Suppressor macrophage treated with lipopolysaccharide for 4 hours (primary cell): ENCODE measurements around the gene CNNM3.
A peak's percentile ranks its signal among the peaks of the same experiment; 100 is the strongest.
"Not testable (repeated sequence)": the region's sequence is repeated elsewhere in the genome, so short reads cannot be mapped to it uniquely, and the experiment has no call there.

Source experiments
- DNase-seq: peaks from one replicate; pipeline ENCODE4 v3.0.0-alpha.2; 2020

CNNM3 gene

GRCh38 chr2:96842600-96842999 lies 26.5 kb downstream of the CNNM3 start:
- no peak for DNase-seq

DNA sequence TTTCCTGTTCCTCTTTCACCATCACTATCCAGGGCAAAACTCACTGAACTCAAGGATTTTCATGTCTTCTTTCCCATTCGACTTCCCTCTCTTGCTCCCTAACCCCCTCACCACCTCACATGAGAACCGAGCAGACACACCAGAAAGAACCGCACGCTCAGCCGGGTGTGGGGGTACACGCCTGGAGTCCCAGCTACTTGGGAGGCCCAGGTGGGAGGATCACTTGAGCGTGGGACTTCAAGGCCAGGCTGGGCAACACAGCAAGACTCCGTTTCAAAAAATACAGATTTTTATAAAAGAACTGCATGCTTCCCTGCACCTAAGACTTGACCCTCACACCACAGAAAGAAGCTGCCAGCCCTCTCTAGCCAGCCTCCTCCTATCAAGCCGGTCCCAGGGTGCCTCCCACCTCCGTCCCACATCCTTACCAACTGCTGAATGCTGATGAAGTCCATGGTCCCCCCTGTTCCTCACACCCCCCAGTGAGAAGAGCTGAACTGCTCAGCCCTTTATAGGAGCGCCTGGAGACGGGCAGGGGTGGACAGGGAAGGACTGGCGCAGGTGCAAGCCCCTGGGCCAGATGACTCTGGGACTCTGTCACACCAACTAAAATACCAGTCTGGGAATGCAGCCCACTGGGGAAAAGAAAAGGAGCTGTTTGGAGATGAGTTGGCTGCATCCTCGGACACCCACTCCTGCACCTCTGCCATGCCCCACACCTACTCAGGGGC lies 27.6 kb downstream of the CNNM3 start, which contains the start of gene ANKRD23:
TSS of gene ANKRD23 (minus strand) at position 484 of the 731 bp plus-strand sequence. CDS start at position 455, 29 bp downstream.
- no peak for DNase-seq

DNA sequence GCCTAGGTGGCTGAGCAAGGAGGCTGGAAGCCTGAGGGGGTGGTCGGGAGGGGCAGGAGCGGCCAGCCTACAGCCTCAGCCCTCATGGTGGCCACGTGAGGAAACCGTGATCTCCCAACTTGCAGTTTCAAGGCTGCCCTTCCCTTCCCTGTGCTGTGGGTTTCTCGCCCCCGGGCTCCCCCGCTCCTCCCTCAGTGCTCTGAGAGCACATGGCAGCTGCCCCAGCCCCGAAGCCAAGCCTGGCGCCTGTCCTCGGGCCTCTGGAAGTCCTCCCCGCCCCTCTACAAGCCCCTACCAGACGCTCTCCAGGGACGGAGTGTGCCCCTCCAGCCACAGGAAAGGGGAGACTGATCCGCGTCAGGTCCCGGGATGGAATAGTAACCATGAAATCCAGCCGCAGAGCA lies 28.3 kb downstream of the CNNM3 start:
- DNase-seq, result no peak

DNA sequence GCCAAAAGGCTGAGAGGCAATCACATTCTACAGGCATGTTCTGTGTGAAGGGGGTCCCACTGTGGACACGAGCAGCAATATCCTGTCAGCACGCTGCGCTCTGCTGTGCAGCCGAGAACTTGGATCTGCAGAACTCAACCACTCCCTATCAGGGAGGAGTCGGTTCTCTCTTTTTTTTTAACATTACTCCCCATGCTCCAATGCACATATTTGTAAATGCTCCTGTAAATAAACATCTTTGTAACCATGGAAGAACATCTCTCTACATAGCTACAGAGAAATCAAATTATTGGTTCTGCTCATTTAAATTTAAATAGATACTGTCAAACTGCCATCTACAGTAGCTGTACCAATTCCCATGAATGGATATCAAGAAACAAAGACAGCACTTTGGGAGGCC lies 30.8 kb downstream of the CNNM3 start:
- DNase-seq, result no peak

DNA sequence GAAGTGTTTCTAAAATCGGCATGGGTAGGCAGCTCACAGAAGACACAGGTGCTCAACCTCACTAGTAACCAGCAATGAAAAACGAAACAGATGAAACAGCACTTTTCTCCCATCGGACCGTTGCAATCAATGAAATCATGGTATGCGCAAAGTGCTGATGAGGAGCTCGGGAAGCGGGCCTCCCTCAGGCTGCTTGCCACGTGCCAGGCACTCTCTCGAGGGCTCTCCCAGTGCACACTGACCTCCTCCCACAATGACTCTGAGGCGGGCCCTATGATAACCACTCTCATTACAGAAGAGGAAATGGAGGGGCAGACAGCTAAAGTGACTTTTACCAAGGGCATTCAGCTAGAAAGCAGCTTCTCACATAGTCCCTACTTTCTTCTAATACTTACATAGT lies 31.5 kb downstream of the CNNM3 start:
- no peak for DNase-seq

- no peak for DNase-seq
Measured at GRCh38 chr2:96848264-96848663, 32.2 kb downstream of the CNNM3 start.

DNA sequence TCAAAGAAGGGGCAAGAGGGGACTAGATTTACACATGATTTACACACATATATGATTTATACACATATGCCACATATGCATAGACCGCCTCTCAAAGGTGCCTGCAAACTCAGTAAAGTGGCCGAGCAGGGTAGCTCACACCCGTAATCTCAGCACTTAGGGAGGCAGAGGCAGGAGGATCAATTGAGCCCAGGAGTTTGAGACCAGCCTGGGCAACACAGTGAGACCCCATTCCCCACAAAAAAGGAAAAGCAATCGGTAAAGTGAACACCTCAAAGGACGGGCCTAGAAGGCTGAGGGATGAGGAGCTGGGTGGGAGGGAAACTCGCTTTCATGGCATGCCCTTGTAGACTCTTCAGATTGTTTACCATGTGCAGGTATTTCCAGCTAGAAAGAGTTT lies 36.6 kb downstream of the CNNM3 start:
- no peak for DNase-seq

- no peak for DNase-seq
Measured at GRCh38 chr2:96853321-96853720, 37.3 kb downstream of the CNNM3 start.

DNA sequence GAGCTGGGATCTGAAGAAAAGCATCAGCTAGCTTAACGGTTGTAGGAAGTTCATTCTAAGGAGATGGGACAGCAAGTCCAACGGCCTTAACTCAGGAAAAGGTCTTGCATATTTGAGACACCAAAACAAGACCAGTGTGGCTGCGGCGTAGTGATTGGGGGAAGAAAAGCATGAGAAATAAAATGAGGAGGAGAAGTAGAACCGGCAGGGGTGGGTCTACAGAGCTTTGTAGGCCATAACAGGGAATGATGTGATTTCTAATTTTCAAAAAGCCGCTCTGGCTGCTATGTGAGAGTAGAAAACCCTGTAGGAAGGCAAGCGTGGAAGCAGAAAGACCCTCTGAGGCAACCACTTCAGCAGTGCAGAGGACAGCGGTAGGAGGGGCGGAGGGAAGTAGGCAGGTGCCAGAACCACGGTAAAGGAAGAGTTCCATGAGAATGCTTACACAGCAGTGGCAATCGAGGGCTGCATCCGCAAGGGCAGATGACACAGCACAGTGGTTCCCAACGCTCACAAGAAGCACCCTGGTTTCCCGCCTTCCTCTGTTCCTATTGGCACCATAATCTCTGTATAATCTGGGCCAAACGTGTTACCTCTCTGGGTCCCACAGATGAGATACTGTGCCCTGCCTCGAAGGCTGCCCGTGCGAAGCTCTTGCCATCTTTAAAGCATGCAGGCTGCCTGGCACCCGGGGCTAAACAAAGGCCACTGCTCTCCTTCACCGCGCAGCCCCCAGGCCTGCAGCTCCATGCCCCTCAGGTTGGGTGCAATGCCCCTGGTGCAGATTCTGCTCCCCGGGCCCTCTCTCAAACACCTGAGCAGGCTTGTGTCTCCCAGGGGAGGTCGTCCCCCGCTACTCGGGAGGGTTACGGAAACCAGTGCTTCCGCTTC lies 41.0 kb downstream of the CNNM3 start:
- DNase-seq, result no peak

DNA sequence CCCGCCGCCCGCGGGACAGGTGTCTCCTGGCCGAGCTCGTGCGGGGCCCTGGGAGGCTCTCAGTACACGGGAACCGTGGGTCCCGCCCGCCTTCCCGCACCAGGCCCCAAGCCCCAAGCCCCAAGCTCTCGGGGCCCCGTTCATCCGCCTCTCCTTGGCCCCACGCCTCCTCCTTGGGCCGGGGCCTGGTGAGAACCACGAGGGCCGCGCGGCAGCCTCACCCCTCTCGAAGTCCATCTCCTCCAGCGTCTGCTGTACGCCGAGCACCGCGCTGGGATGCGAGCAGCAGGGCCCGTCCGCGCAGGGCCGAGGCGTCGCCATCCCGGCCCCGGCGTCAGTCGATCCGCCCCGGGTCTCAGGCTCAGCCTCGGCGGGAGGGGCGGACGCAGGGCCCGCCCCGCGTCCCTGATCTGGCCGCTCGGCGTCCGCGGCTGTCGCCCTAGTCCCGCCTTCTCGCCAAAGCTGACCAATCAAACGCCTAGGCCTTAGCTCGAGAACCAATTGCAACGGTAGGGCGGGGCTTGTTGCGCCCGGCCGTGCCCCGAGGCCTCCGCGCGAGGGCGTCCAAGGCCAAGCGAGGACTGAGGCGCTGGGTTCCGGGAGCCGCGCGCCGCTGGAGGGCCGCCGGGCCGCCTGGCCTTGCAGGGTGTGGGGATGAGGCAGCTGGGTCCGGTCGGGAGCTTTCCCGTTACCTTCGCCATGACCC lies 41.8 kb downstream of the CNNM3 start, which contains the start of gene ANKRD39:
TSS of gene ANKRD39 (minus strand) at position 350 of the 706 bp plus-strand sequence. CDS start at position 321, 29 bp downstream.
- peak; percentile 99 for DNase-seq

DNA sequence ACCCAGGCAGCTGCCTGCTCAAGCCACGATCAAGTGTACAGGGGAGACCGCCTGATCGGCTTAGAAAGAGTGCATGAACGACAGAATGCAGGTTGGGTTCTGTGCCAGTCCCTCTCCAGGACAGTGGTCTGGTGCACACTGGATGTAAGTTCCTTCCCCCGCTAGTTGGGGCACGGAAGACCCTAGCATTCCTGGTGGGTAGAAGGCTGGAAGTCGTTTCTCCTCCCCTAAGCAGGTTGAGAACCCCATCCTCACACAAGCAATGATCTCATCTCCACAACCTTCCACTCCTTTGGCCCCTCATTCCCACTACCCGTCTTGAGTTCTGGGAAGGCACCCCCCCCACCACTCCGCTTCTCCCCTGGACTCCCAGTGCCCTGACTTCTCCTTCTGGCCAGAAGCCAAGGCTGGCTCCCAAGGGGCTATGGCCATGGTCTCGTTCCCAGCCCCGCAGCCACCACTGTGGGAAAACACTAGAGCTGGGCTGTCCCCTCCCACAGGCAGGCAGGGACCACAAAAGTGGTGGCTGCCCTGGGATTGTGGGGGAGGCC lies 43.1 kb downstream of the CNNM3 start:
- no peak for DNase-seq

DNA sequence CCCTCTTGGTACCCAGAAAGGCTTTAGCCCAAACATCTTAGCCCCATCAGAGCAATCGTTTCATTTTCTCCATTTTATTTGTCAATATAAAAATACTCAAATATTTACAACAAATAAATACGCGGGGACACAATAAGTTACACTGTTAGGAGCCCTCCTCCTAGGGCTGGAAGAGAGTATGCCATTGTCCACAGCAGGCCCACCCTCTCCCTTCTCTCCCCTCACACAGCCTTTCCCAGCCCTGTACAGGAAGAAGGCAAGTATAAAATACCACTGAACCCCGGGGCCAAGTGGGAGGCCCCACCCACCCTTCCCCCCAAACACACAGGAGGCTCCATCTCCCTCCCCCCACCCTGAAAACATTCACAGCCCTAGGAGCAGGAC lies 43.6 kb downstream of the CNNM3 start:
- DNase-seq, result no peak

GRCh38 chr2:96860065-96861029 lies 44.3 kb downstream of the CNNM3 start:
- DNase-seq, result no peak

- DNase-seq, result no peak
Measured at GRCh38 chr2:96861074-96861473, 45.0 kb downstream of the CNNM3 start.

- not testable (repeated sequence) for DNase-seq
Measured at GRCh38 chr2:96863056-96863455, 47.0 kb downstream of the CNNM3 start.

DNA sequence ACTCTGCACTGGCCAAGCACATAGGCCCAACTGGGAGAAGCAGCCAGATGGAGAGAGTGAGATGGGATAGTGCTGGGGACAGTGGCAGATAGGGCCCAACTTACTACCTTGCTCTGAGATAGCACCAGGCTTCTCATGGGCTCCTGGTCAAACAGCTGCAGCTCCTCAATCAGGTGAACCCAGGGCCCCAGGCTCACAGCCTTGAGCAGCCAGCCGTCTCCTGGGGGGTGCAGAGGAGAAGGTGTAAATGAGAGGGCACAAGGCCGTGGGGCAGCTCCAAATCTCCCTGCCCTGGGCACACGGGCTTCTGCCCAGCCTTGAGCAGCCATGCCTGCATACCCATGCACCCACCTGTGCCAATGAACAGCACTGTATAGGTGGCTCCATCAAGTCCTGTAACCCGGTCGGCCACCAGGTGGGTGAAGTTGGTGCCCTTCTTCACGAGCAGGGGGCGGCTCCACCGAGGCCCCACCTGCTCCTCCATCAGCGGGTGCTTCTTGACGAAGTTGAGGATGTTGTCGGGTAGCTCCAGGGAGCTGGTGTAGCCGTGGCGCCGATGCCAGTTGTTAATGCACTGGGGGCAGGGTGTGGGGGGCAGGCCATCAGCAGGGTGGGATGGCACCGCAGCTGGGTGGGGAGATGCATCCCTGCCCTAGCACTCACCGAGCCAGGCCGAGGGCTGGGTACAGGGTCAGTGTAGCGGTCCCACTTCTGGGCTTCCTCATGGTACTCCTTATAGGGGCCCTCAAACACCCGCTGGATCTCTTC lies 47.7 kb downstream of the CNNM3 start:
- DNase-seq, result no peak

DNA sequence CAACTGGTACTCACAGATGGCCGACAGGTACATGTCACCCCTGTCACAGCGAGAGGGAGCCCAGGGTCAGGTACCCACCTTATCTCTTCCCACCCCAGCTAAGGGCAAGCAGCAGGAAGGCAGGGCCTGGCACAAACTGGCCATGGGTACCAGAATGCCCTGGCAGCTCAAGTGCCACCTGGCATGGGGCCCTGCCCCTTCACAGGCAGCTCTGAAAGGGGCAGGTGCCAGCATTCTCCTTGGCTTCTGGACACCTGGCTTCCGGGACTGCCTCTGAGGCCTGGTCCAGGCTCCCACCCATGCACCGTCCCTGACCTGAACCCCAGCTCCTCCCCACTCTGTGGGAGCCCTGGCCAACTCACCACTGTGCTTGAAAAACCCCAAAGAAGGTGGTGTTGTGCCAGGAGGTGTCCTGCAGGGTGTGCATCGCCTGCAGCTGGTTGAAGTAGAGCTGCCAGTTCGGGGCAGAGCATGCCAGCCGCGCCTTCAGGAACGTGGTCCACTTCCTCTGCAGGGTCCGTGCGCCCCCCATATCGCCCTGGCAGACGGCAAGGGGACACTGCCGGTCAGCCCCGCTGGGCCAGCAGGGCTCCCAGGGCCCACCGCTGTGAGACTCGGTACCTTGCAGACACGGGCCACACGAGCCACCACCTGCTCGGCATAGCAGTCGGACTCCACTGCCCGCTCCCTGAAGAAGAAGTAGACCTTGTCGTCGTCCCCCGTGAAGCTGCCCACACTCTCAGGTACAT lies 48.4 kb downstream of the CNNM3 start:
- no peak for DNase-seq

GRCh38 chr2:96865654-96866053 lies 49.6 kb downstream of the CNNM3 start:
- DNase-seq, result no peak

DNA sequence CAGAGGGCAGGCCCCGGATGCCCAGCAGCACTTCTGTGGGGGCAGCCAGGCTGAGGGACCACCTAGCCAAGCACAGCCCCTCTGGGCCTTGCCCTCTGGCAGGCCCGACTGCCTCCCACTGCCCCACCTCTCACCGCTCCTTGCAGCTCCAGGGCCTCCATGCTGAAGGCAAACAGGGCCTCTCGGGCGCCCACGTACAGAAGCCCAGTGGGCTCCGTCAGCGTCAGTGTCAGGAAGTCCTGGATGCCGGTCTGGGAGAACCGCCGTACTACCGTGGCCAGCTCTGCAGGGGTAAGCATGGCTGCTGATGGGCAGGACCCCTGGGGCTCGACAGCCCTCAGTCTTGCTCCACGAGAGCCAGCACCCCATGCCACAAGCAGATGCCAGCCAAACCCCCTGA lies 50.1 kb downstream of the CNNM3 start:
- no peak for DNase-seq

DNA sequence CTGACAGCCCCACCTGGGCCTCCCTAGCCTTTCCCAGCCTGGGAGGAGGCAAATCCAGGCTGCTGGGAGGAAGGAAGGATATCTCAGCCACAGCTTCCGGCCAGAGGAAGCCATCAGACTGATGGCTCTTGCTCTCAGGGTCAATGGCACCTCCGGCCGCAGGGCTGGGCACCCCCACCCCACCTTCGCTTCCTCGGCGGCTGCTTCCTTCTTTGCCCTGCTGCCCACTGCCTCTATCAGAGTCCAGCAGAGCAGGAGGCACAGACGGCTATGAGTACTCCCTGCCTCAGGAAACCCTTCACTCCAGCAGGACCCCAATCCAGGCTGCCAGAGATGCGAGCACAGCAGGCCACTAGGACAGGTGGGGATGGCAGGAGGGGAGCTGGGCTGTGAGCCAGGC lies 50.5 kb downstream of the CNNM3 start:
- no peak for DNase-seq
